Parathyroid adenoma (tissue), 2 donors: ENCODE results near the gene BTG4.

Experiments
- H2AFZ ChIP-seq: fragments of 300-600 bp; sonication (generic); one replicate; pipeline ENCODE4 v1.7.0; 2017; ENCODE audit warnings: antibody characterized with exemption, mild to moderate bottlenecking
- H3K27ac ChIP-seq: fragments of 300-600 bp; sonication (generic); one replicate; pipeline ENCODE4 v1.7.0; 2017
- H3K27me3 ChIP-seq: fragments of 300-600 bp; sonication (generic); one replicate; pipeline ENCODE4 v1.7.0; 2017; ENCODE audit warnings: low read length; ENCODE audit not compliant: control insufficient read depth, insufficient read depth
- H3K36me3 ChIP-seq: fragments of 300-600 bp; sonication (generic); one replicate; pipeline ENCODE4 v1.7.0; 2017; ENCODE audit warnings: low read length; ENCODE audit not compliant: control insufficient read depth, insufficient read depth
- H3K4me1 ChIP-seq: fragments of 300-600 bp; sonication (generic); one replicate; pipeline ENCODE4 v1.7.0; 2017; ENCODE audit warnings: control low read depth
- H3K4me2 ChIP-seq: fragments of 300-600 bp; sonication (generic); one replicate; pipeline ENCODE4 v1.7.0; 2017; ENCODE audit warnings: low read length
- H3K4me3 ChIP-seq: fragments of 300-600 bp; sonication (generic); one replicate; pipeline ENCODE4 v1.7.0; 2017; ENCODE audit warnings: low read depth, low read length
- H3K79me2 ChIP-seq: fragments of 300-600 bp; sonication (generic); one replicate; pipeline ENCODE4 v1.7.0; 2017; ENCODE audit warnings: control low read depth
- H3K9ac ChIP-seq: fragments of 300-600 bp; sonication (generic); one replicate; pipeline ENCODE4 v1.7.0; 2017; ENCODE audit warnings: mild to moderate bottlenecking
- H3K9me3 ChIP-seq: fragments of 300-600 bp; sonication (generic); one replicate; pipeline ENCODE4 v1.7.0; 2017; ENCODE audit warnings: low read length; ENCODE audit not compliant: control insufficient read depth
- TF ChIP-seq, protein P1 (sequence below): fragments of 300-600 bp; sonication (generic); IDR thresholded peaks from one replicate; pipeline ENCODE4 v1.7.0; 2017; ENCODE audit warnings: antibody characterized with exemption, mild to moderate bottlenecking
- donor health status: primary hyperparathyroidism.

Gene BTG4

DNA sequence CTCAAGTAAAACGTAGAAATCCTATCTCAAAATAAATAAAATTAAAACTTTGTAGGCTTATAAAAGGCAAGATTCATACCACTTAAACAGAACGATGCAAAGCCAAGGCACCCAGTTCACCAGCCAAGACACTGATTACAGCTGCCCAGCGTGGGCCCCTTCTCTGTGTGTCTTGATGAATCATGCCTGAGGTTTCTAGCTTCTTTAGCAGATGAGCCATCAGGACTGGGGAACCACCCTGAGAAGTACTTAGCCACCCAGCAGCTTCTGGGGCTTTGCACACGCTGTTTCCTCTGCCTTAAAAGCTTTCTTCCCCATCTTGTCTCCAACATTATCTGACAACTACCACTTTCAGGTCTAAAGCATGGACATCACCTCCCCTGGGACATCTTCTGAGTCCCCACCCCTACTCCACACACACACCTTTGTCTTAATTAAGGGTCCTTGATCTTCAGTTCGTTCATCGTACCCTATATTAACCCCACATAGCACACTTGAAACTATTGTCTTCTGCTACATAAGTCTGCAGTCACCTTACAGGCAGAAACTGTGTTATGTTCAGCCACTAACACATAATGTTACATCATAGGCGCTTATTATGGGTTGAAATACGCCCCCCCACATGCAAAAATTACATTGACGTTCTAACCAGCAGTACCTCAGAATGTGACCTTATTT is 19.6 kb upstream of the BTG4 start:
- no peak overlapping the region for H2AFZ ChIP-seq
- H3K27ac ChIP-seq: no peak overlapping the region

DNA sequence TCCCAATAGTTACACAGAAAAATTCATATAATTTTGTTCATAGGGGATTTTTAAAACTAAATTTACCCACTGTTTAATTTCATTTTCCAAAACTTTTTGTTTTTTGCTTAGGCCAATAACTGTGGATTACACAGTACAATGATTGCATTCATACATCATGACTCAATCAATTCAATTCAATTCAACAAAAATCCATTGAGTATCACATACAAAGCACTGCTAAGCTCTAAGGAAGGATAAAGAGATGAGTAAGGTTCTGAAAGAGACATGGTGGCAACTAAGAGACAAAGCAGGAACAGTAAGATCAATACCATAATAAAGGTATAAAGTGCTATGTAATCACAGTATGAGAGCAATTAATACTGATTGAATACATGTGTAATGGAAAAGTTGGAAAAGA is 18.9 kb upstream of the BTG4 start:
- TF ChIP-seq, protein P1, sequence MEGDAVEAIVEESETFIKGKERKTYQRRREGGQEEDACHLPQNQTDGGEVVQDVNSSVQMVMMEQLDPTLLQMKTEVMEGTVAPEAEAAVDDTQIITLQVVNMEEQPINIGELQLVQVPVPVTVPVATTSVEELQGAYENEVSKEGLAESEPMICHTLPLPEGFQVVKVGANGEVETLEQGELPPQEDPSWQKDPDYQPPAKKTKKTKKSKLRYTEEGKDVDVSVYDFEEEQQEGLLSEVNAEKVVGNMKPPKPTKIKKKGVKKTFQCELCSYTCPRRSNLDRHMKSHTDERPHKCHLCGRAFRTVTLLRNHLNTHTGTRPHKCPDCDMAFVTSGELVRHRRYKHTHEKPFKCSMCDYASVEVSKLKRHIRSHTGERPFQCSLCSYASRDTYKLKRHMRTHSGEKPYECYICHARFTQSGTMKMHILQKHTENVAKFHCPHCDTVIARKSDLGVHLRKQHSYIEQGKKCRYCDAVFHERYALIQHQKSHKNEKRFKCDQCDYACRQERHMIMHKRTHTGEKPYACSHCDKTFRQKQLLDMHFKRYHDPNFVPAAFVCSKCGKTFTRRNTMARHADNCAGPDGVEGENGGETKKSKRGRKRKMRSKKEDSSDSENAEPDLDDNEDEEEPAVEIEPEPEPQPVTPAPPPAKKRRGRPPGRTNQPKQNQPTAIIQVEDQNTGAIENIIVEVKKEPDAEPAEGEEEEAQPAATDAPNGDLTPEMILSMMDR: no peak
- no peak overlapping the region for H2AFZ ChIP-seq
- no peak overlapping the region for H3K9ac ChIP-seq
- no peaks in the 10 kb centered on the region for H3K4me1 ChIP-seq
- H3K36me3 ChIP-seq: no peaks in the 10 kb centered on the region
- H3K4me3 ChIP-seq: no peak overlapping the region
- no peak overlapping the region for H3K4me2 ChIP-seq
- no peaks in the 10 kb centered on the region for H3K9me3 ChIP-seq
- H3K79me2 ChIP-seq: no peaks in the 10 kb centered on the region
- no peaks in the 10 kb centered on the region for H3K27me3 ChIP-seq
- H3K27ac ChIP-seq: no peak overlapping the region

More for the DNA sequence above, 19.6 kb upstream of the BTG4 start:
- Histone ChIP-seq H3K9me3 (no peaks in the 10 kb centered on the region), H3K4me1 (no peaks in the 10 kb centered on the region), H3K4me3 (no peak overlapping the region), H3K4me2 (no peak overlapping the region), H3K27me3 (no peaks in the 10 kb centered on the region), H3K36me3 (no peaks in the 10 kb centered on the region), H3K79me2 (no peaks in the 10 kb centered on the region), H3K9ac (no peak overlapping the region)
- TF ChIP-seq, protein P1: no peak

GRCh38 chr11:111530091-111530490 is 17.9 kb upstream of the BTG4 start:
- Histone ChIP-seq H3K27me3 (no peaks in the 10 kb centered on the region), H3K4me3 (no peak overlapping the region), H3K79me2 (no peaks in the 10 kb centered on the region), H3K4me2 (no peak overlapping the region), H2AFZ (no peak overlapping the region), H3K4me1 (no peaks in the 10 kb centered on the region), H3K9ac (no peak overlapping the region), H3K27ac (no peak overlapping the region), H3K36me3 (no peaks in the 10 kb centered on the region), H3K9me3 (no peaks in the 10 kb centered on the region)
- TF ChIP-seq, protein P1: no peak

DNA sequence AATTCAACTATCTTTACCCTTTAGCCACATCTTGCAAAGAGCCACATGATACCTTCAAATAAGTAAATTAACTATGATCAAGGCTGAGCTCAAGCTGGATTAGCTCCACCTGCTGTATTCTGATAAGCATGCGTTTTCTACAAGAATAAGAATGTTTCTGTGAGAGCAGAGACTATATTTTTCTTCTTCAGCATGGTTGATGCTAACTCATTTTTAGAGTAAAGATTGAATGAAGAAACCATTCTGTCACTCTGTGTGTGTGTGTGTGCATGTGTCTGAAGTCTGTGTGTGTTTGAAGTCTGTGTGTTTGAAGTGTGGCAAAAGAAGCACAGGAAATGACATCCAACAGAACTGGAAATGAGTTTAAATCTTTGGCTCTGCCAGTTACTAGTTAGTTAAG is 16.4 kb upstream of the BTG4 start:
- H3K36me3 ChIP-seq: no peaks in the 10 kb centered on the region
- no peaks in the 10 kb centered on the region for H3K4me1 ChIP-seq
- no peaks in the 10 kb centered on the region for H3K9me3 ChIP-seq
- no peak overlapping the region for H2AFZ ChIP-seq
- TF ChIP-seq, protein P1: no peak
- no peak overlapping the region for H3K9ac ChIP-seq
- no peak overlapping the region for H3K4me2 ChIP-seq
- H3K27ac ChIP-seq: no peak overlapping the region
- H3K4me3 ChIP-seq: no peak overlapping the region
- H3K79me2 ChIP-seq: no peaks in the 10 kb centered on the region
- H3K27me3 ChIP-seq: no peaks in the 10 kb centered on the region

DNA sequence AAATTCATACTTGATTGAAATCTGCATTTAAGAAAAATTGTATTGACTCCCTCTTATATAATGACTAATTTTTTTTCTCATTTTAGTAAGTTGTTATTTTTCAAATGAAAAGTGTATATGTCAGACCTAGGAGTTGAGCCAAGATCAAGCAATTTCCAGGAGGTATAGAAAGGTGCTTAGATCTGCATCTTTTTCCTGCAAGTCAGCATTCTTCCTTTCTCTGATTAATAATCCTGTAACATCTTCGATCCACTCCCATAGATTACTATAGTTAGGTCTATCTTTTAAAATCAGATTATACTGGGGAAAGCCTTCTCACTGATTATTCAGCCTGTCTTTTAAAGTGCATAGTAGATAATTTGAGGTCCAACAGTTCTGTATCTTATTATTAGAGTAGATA is 15.1 kb upstream of the BTG4 start:
- TF ChIP-seq, protein P1: no peak
- H3K4me2 ChIP-seq: no peak overlapping the region
- no peaks in the 10 kb centered on the region for H3K79me2 ChIP-seq
- no peak overlapping the region for H3K27ac ChIP-seq
- H3K9ac ChIP-seq: no peak overlapping the region
- no peaks in the 10 kb centered on the region for H3K9me3 ChIP-seq
- H3K4me1 ChIP-seq: no peaks in the 10 kb centered on the region
- H2AFZ ChIP-seq: no peak overlapping the region
- H3K36me3 ChIP-seq: no peaks in the 10 kb centered on the region
- no peaks in the 10 kb centered on the region for H3K27me3 ChIP-seq
- no peak overlapping the region for H3K4me3 ChIP-seq
